OCI-LY1 (cell line): ENCODE data around the gene CMTM5.
"Not testable (repeated sequence)": the region's sequence is repeated elsewhere in the genome, so short reads cannot be mapped to it uniquely, and the experiment has no call there.

Experiments
- H2AFZ ChIP-seq: fragments of 200-600 bp; sonication (generic), shearing (Covaris generic); 2 replicates; pipeline ENCODE4 v1.6.0; 2014; ENCODE audit warnings: antibody characterized with exemption, mild to moderate bottlenecking, low read length
- H3F3A ChIP-seq: fragments of 200-600 bp; sonication (generic), shearing (Covaris generic); 2 replicates; pipeline ENCODE4 v1.6.0; 2014; ENCODE audit warnings: mild to moderate bottlenecking, antibody characterized with exemption, low read length, moderate library complexity; ENCODE audit not compliant: insufficient read depth
- H3K27ac ChIP-seq: fragments of 200-600 bp; sonication (generic); 2 replicates; pipeline ENCODE4 v1.5.1; 2014; ENCODE audit warnings: low read length, mixed run types, mild to moderate bottlenecking, low read depth; ENCODE audit not compliant: poor library complexity, severe bottlenecking
- H3K27me3 ChIP-seq: fragments of 200-600 bp; sonication (generic); 2 replicates; pipeline ENCODE4 v1.6.0; 2014; ENCODE audit warnings: antibody characterized with exemption, mild to moderate bottlenecking, low read length, moderate library complexity; ENCODE audit not compliant: insufficient read depth
- H3K36me3 ChIP-seq: fragments of 200-600 bp; sonication (generic); 2 replicates; pipeline ENCODE4 v1.6.1; 2014; ENCODE audit warnings: mild to moderate bottlenecking, antibody characterized with exemption, low read length, moderate library complexity, mixed read lengths; ENCODE audit not compliant: insufficient read depth
- H3K4me1 ChIP-seq: fragments of 200-600 bp; sonication (generic); 2 replicates; pipeline ENCODE4 v1.5.1; 2014; ENCODE audit warnings: mild to moderate bottlenecking, low read length, moderate library complexity; ENCODE audit not compliant: insufficient read depth, severe bottlenecking
- H3K4me2 ChIP-seq: fragments of 200-600 bp; sonication (generic), shearing (Covaris generic); 2 replicates; pipeline ENCODE4 v1.6.1; 2014; ENCODE audit warnings: low read length
- H3K4me3 ChIP-seq: fragments of 200-600 bp; sonication (generic); 2 replicates; pipeline ENCODE4 v1.5.1; 2014; ENCODE audit warnings: low read length, low read depth, mild to moderate bottlenecking, mixed read lengths; ENCODE audit not compliant: poor library complexity, severe bottlenecking
- H3K79me2 ChIP-seq: fragments of 200-600 bp; shearing (Covaris generic); 2 replicates; pipeline ENCODE4 v1.6.1; 2016; ENCODE audit warnings: mixed run types, low read length, mixed read lengths; ENCODE audit not compliant: insufficient read depth
- H3K9ac ChIP-seq: fragments of 200-600 bp; sonication (generic), shearing (Covaris generic); 2 replicates; pipeline ENCODE4 v1.6.1; 2014; ENCODE audit warnings: mild to moderate bottlenecking, low read length, mixed read lengths
- H3K9me2 ChIP-seq: fragments of 200-600 bp; sonication (generic), shearing (Covaris generic); 2 replicates; pipeline ENCODE4 v1.6.1; 2014; ENCODE audit warnings: low read depth, mild to moderate bottlenecking, low read length, mixed read lengths
- H3K9me3 ChIP-seq: fragments of 200-600 bp; shearing (Covaris generic); 2 replicates; pipeline ENCODE4 v1.6.1; 2014; ENCODE audit warnings: low read length, mixed read lengths
- H4K20me1 ChIP-seq: fragments of 200-600 bp; sonication (generic), shearing (Covaris generic); 2 replicates; pipeline ENCODE4 v1.6.0; 2016; ENCODE audit warnings: mild to moderate bottlenecking, low read length; ENCODE audit not compliant: insufficient read depth
- CTCF ChIP-seq: fragments of 200-600 bp; sonication (generic), shearing (Covaris generic); IDR thresholded peaks from 2 replicates; pipeline ENCODE4 v1.5.1; 2017; ENCODE audit warnings: mild to moderate bottlenecking, antibody characterized with exemption, low read length, moderate library complexity, mixed read lengths
- EZH2 ChIP-seq: fragments of 200-600 bp; sonication (generic), shearing (Covaris generic); IDR thresholded peaks from 2 replicates; pipeline ENCODE4 v1.8.0; 2017; ENCODE audit warnings: borderline replicate concordance, mixed run types, mild to moderate bottlenecking, antibody characterized with exemption, low read length, moderate library complexity, mixed read lengths

Gene CMTM5

GRCh38 chr14:23385642-23386265 lies 8.9 kb downstream of the CMTM5 start:
- H3K36me3 ChIP-seq = no peaks in the 10 kb centered on the region
- no peaks in the 10 kb centered on the region for H3K4me1 ChIP-seq
- H2AFZ ChIP-seq = no peak overlapping the region
- no peaks in the 10 kb centered on the region for H4K20me1 ChIP-seq
- H3K9ac ChIP-seq = no peak overlapping the region
- no peaks in the 10 kb centered on the region for H3K79me2 ChIP-seq
- no peak overlapping the region for H3K4me3 ChIP-seq
- H3K4me2 ChIP-seq = no peak overlapping the region
- H3K27ac ChIP-seq = no peak overlapping the region
- TF ChIP-seq CTCF = no peak
- no peak for TF ChIP-seq EZH2
- no peaks in the 10 kb centered on the region for H3K9me2 ChIP-seq
- H3K9me3 ChIP-seq = no peaks in the 10 kb centered on the region
- peaks cover 9% of the 10 kb centered on the region; the same call in 1 of the 2 replicates for H3K27me3 ChIP-seq
- H3F3A ChIP-seq = no peaks in the 10 kb centered on the region

- H3K9me3 ChIP-seq, H3K4me1 ChIP-seq, H3K36me3 ChIP-seq, H4K20me1 ChIP-seq, H2AFZ ChIP-seq, H3K79me2 ChIP-seq, H3K4me2 ChIP-seq, H3K4me3 ChIP-seq, H3K9ac ChIP-seq, H3K27me3 ChIP-seq, H3F3A ChIP-seq, H3K27ac ChIP-seq, H3K9me2 ChIP-seq: not testable (repeated sequence)
These were observed 9.4 kb downstream of the CMTM5 start for GRCh38 chr14:23386266-23386657.

GRCh38 chr14:23386999-23387398 lies 10.2 kb downstream of the CMTM5 start:
- no peak overlapping the region for H3K4me2 ChIP-seq
- no peaks in the 10 kb centered on the region for H4K20me1 ChIP-seq
- no peaks in the 10 kb centered on the region for H3F3A ChIP-seq
- H3K9me3 ChIP-seq = no peaks in the 10 kb centered on the region
- H3K79me2 ChIP-seq = no peaks in the 10 kb centered on the region
- no peak overlapping the region for H3K4me3 ChIP-seq
- peaks cover 9% of the 10 kb centered on the region; the same call in 1 of the 2 replicates for H3K27me3 ChIP-seq
- H3K9me2 ChIP-seq = no peaks in the 10 kb centered on the region
- H2AFZ ChIP-seq = no peak overlapping the region
- H3K4me1 ChIP-seq = no peaks in the 10 kb centered on the region
- H3K27ac ChIP-seq = no peak overlapping the region
- no peak overlapping the region for H3K9ac ChIP-seq
- TF ChIP-seq EZH2 = no peak
- TF ChIP-seq CTCF = no peak
- no peaks in the 10 kb centered on the region for H3K36me3 ChIP-seq
